MCF 10A (cell line): Measurements from ENCODE around the gene FRMD3. TPM values are rescaled to one million over a fixed set of nuclear protein-coding genes. Genes with fewer than 3 reads are reported as not detected.
A peak's percentile ranks its signal among the peaks of the same experiment; 100 is the strongest.

Experiments
- BruUV-seq: library from RNA; stranded (reverse); fragments of 400-500 nt; replicated peaks from 2 replicates; lab custom pipeline; 2021; lab: Mats Ljungman, UMichigan
- CTCF ChIA-PET: fragments of 300-600 bp; sonication (Branson Sonifier 250); formaldehyde crosslinking; extraction: SDS; loops from one replicate; lab custom pipeline; 2021; ENCODE audit warnings: antibody characterized with exemption, inconsistent platforms; lab: Yijun Ruan, JAX
- POLR2A ChIA-PET: fragments of 300-600, 350-650 bp; sonication (Branson Sonifier 250); formaldehyde crosslinking; extraction: SDS; loops from one replicate; lab custom pipeline; 2020; ENCODE audit warnings: antibody characterized with exemption, inconsistent platforms; lab: Yijun Ruan, JAX
- DNase-seq: peaks from one replicate; pipeline ENCODE4 v3.0.0-alpha.2; 2018; ENCODE audit not compliant: unreplicated experiment
- H3K27ac Mint-ChIP-seq: one replicate; pipeline ENCODE4 v1.8.0; 2022; ENCODE audit warnings: mild to moderate bottlenecking, low read depth, mixed read lengths; ENCODE audit not compliant: unreplicated experiment
- H3K27me3 Mint-ChIP-seq: one replicate; pipeline ENCODE4 v1.8.0; 2022; ENCODE audit warnings: mixed read lengths; ENCODE audit not compliant: insufficient read depth, unreplicated experiment
- H3K36me3 Mint-ChIP-seq: one replicate; pipeline ENCODE4 v1.8.0; 2022; ENCODE audit warnings: mild to moderate bottlenecking, moderate library complexity, mixed read lengths; ENCODE audit not compliant: insufficient read depth, unreplicated experiment
- H3K4me1 Mint-ChIP-seq: one replicate; pipeline ENCODE4 v1.8.0; 2022; ENCODE audit warnings: mixed read lengths; ENCODE audit not compliant: insufficient read depth, unreplicated experiment
- H3K4me3 Mint-ChIP-seq: one replicate; pipeline ENCODE4 v1.8.0; 2022; ENCODE audit warnings: mild to moderate bottlenecking, moderate library complexity, mixed read lengths; ENCODE audit not compliant: unreplicated experiment
- H3K9me3 Mint-ChIP-seq: one replicate; pipeline ENCODE4 v1.8.0; 2022; ENCODE audit warnings: mixed read lengths; ENCODE audit not compliant: unreplicated experiment
- intact Hi-C: fragments of 100-400 bp; cut with micrococcal nuclease; formaldehyde crosslinking; loops from 2 replicates; pipeline ENCODE4 v1.14.1; 2022
- total RNA-seq: library from RNA; stranded (reverse); gene quantifications from 2 replicates; pipeline ENCODE4 v1.2.3, GENCODE V29; 2022
- TF ChIP-seq, protein P1 (sequence below): fragments of 200-600 bp; IDR thresholded peaks from one replicate; pipeline ENCODE4 v1.8.0; 2022; ENCODE audit warnings: antibody characterized with exemption, mild to moderate bottlenecking; ENCODE audit not compliant: unreplicated experiment

Gene FRMD3
- total RNA-seq, 1 experiment from 2014 or later, result 0.28 TPM

DNA sequence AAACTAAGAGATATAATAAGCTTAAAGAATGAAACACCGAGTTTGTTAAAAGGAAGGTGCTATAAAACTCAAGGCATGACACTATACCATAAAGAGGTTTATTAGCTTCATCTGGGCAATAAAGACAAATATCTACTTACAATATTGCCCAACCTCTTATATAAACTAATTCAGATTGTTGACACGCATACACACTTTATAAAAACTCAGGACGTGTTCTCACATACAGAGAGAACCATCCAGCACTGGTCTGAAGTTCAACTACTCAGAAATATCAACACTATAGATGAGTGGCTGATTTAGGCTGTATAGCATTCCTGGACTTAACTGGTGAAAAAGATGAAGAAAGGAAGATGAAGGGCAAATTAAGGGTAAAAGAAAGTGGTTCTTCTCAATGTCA lies 81.2 kb downstream of the FRMD3 start:
- ChIA-PET CTCF (interaction anchor here (1.2 to 1.7 kb wide), 2 partner anchors 33 to 122 kb away, joined by 3 read pairs; no protein-coding TSS in a partner anchor), POLR2A (no interaction called here)
- intact Hi-C loops, result no loop called here
- no peak for DNase-seq
- TF ChIP-seq, protein P1, sequence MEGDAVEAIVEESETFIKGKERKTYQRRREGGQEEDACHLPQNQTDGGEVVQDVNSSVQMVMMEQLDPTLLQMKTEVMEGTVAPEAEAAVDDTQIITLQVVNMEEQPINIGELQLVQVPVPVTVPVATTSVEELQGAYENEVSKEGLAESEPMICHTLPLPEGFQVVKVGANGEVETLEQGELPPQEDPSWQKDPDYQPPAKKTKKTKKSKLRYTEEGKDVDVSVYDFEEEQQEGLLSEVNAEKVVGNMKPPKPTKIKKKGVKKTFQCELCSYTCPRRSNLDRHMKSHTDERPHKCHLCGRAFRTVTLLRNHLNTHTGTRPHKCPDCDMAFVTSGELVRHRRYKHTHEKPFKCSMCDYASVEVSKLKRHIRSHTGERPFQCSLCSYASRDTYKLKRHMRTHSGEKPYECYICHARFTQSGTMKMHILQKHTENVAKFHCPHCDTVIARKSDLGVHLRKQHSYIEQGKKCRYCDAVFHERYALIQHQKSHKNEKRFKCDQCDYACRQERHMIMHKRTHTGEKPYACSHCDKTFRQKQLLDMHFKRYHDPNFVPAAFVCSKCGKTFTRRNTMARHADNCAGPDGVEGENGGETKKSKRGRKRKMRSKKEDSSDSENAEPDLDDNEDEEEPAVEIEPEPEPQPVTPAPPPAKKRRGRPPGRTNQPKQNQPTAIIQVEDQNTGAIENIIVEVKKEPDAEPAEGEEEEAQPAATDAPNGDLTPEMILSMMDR, result no peak
- Mint-ChIP-seq H3K27me3 (no peaks in the 10 kb centered on the region), H3K36me3 (no peaks in the 10 kb centered on the region), H3K27ac (no peak overlapping the region), H3K9me3 (peaks cover 5% of the 10 kb centered on the region), H3K4me1 (no peaks in the 10 kb centered on the region), H3K4me3 (no peak overlapping the region)
- no TSS peak for BruUV-seq

DNA sequence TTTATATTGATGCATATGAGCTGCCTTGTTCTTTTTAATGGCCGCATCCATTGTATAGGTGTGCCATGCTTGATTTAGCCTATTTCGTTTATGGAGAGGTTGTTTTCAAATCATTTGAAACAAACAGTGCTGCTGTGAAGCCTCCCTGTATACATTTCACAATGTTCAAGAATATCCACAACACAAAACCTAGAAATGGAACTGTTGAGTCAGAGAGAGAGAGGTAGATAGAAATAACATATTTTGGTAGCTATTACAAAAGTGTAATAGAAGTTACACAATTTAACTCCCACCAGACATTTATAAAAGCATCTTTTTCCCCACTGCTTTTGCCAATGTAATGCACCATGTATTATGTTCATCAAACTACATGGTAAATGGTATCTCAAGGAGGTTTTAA lies 82.0 kb downstream of the FRMD3 start:
- DNase-seq, result peak; percentile 8
- intact Hi-C loops, result no loop called here
- TF ChIP-seq, protein P1, result no peak
- no peak overlapping the region for H3K4me3 Mint-ChIP-seq
- no peaks in the 10 kb centered on the region for H3K36me3 Mint-ChIP-seq
- ChIA-PET POLR2A (no interaction called here), CTCF (interaction anchor here (0.6 to 1.2 kb wide), 2 partner anchors 34 to 1443 kb away, joined by 3 to 4 read pairs; no protein-coding TSS in a partner anchor)
- BruUV-seq, result no TSS peak
- H3K4me1 Mint-ChIP-seq, result peaks cover 3% of the 10 kb centered on the region
- peaks cover 5% of the 10 kb centered on the region for H3K9me3 Mint-ChIP-seq
- no peak overlapping the region for H3K27ac Mint-ChIP-seq
- no peaks in the 10 kb centered on the region for H3K27me3 Mint-ChIP-seq

DNA sequence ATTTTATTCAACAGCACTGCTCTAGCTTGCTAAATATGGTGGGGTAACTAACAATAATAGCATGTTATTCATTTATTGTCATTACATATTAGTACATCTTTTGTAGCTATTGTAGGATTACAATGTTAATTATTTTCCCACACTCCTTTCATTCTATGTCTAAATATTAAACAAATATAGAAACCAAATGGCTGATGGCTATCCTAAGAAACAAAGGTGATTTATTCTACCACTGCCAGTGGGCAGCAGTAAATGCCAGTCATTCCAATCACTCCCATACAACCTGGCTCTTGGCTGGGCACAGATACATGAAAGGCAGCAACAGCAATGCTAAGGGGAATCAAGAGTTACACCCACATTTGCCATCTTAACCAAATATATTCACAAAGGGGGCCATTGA lies 84.1 kb downstream of the FRMD3 start:
- no TSS peak for BruUV-seq
- no peak for DNase-seq
- H3K27ac Mint-ChIP-seq, result no peak overlapping the region

DNA sequence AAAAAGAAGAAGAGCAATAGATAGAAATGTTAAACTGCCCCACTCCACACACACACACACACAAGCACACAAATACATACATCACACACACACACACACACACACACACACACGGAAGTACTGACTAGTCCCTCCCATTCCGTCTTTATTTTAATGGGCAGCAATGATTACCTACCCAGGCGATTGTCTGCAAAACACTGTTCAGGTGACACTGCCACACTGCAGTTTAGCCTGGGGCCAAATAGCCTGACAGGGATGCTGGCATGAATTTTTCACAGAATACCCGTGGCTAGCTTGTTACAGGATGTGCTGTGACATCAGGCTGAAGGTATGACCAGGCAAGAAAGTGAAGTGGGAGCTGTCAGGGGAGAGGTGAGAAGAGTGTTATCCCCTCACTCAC lies 86.9 kb downstream of the FRMD3 start:
- Mint-ChIP-seq H3K9me3 (no peaks in the 10 kb centered on the region), H3K27ac (peak overlapping the region; percentile 28), H3K4me3 (no peak overlapping the region), H3K27me3 (no peaks in the 10 kb centered on the region), H3K4me1 (peaks cover 7% of the 10 kb centered on the region), H3K36me3 (no peaks in the 10 kb centered on the region)
- ChIA-PET POLR2A (no interaction called here), CTCF (interaction anchor here (0.6 kb wide), 1 partner anchor 14 kb away, joined by 4 read pairs; no protein-coding TSS in a partner anchor)
- peak; percentile 3 for DNase-seq
- BruUV-seq, result no TSS peak
- intact Hi-C loops, result no loop called here
- TF ChIP-seq, protein P1, result no peak

More for the DNA sequence above, 84.1 kb downstream of the FRMD3 start:
- CTCF ChIA-PET, result no interaction called here
- POLR2A ChIA-PET, result no interaction called here
- no peak overlapping the region for H3K4me3 Mint-ChIP-seq
- peaks cover 7% of the 10 kb centered on the region for H3K4me1 Mint-ChIP-seq
- H3K36me3 Mint-ChIP-seq, result no peaks in the 10 kb centered on the region
- H3K27me3 Mint-ChIP-seq, result no peaks in the 10 kb centered on the region
- H3K9me3 Mint-ChIP-seq, result no peaks in the 10 kb centered on the region
- TF ChIP-seq, protein P1, result no peak
- intact Hi-C loops, result no loop called here
